Osteoblast (primary cell): Measurements from ENCODE around the gene OTOG. TPM values are rescaled to one million over a fixed set of nuclear protein-coding genes. Genes with fewer than 3 reads are reported as not detected.

Experiments used
- DNase-seq: peaks from one replicate; pipeline ENCODE4 v3.0.0; 2011; ENCODE audit warnings: low spot score, mixed read lengths; ENCODE audit not compliant: insufficient read length; ENCODE audit errors: missing footprints
- H2AFZ ChIP-seq: 2 replicates; pipeline ENCODE4 v1.6.0; 2011; ENCODE audit warnings: mild to moderate bottlenecking, low read length
- H3K27ac ChIP-seq: 2 replicates; pipeline ENCODE4 v1.5.1; 2011; ENCODE audit warnings: mild to moderate bottlenecking, low read depth, low read length, moderate library complexity
- H3K27me3 ChIP-seq: 2 replicates; pipeline ENCODE4 v1.6.0; 2012; ENCODE audit warnings: mild to moderate bottlenecking, control low read depth, inconsistent platforms, low read length, moderate library complexity; ENCODE audit not compliant: insufficient read depth
- H3K36me3 ChIP-seq: 2 replicates; pipeline ENCODE4 v1.5.1; 2011; ENCODE audit warnings: mild to moderate bottlenecking, low read length, control low read depth, moderate library complexity; ENCODE audit not compliant: insufficient read depth
- H3K4me1 ChIP-seq: 2 replicates; pipeline ENCODE4 v1.5.1; 2011; ENCODE audit warnings: mild to moderate bottlenecking, low read length, control low read depth, moderate library complexity; ENCODE audit not compliant: insufficient read depth
- H3K4me2 ChIP-seq: 2 replicates; pipeline ENCODE4 v1.6.0; 2011; ENCODE audit warnings: mild to moderate bottlenecking, low read length; ENCODE audit not compliant: insufficient read depth
- H3K4me3 ChIP-seq: fragments of 200-600 bp; sonication (generic); 3 replicates; pipeline ENCODE4 v1.5.1; 2012; ENCODE audit warnings: mild to moderate bottlenecking, low read length, inconsistent platforms; ENCODE audit not compliant: insufficient read depth
- H3K79me2 ChIP-seq: 2 replicates; pipeline ENCODE4 v1.6.0; 2012; ENCODE audit warnings: mild to moderate bottlenecking, low read length, control low read depth, inconsistent platforms; ENCODE audit not compliant: insufficient read depth
- H3K9me3 ChIP-seq: 2 replicates; pipeline ENCODE4 v1.5.1; 2011; ENCODE audit warnings: low read depth, low read length, control low read depth
- H4K20me1 ChIP-seq: 2 replicates; pipeline ENCODE4 v1.6.0; 2012; ENCODE audit warnings: mild to moderate bottlenecking, low read length, control low read depth; ENCODE audit not compliant: insufficient read depth
- CTCF ChIP-seq: IDR thresholded peaks from 2 replicates; pipeline ENCODE4 v1.5.1; 2011; ENCODE audit warnings: mild to moderate bottlenecking, low read depth, low read length, moderate library complexity; ENCODE audit errors: extremely low read depth
- total RNA-seq: library from RNA; depleted of rRNA; stranded (reverse); fragments of >200 nt; gene quantifications from 2 replicates; pipeline ENCODE4 v1.2.3, GENCODE V29; 2012

The OTOG gene
- total RNA-seq, 1 donor: not detected

GRCh38 chr11:17686231-17686980 lies 139.3 kb downstream of the OTOG start:
- peaks cover 15% of the 10 kb centered on the region for H3K27me3 ChIP-seq
- H3K27ac ChIP-seq: no peak overlapping the region
- H3K79me2 ChIP-seq: no peaks in the 10 kb centered on the region
- H3K4me3 ChIP-seq: no peak overlapping the region
- no peaks in the 10 kb centered on the region for H3K9me3 ChIP-seq
- H4K20me1 ChIP-seq: no peaks in the 10 kb centered on the region
- DNase-seq: no peak
- no peak overlapping the region for H2AFZ ChIP-seq
- no peak overlapping the region for H3K4me2 ChIP-seq
- no peak for TF ChIP-seq CTCF
- no peaks in the 10 kb centered on the region for H3K36me3 ChIP-seq
- H3K4me1 ChIP-seq: peaks cover 7% of the 10 kb centered on the region

GRCh38 chr11:17687946-17688670 lies 141.0 kb downstream of the OTOG start:
- H2AFZ ChIP-seq: no peak overlapping the region
- no peaks in the 10 kb centered on the region for H3K36me3 ChIP-seq
- H3K27me3 ChIP-seq: peaks cover 26% of the 10 kb centered on the region
- no peak overlapping the region for H3K27ac ChIP-seq
- no peak for DNase-seq
- H4K20me1 ChIP-seq: no peaks in the 10 kb centered on the region
- peaks cover 6% of the 10 kb centered on the region for H3K4me1 ChIP-seq
- H3K4me2 ChIP-seq: no peak overlapping the region
- no peak overlapping the region for H3K4me3 ChIP-seq
- H3K79me2 ChIP-seq: no peaks in the 10 kb centered on the region
- TF ChIP-seq CTCF: no peak
- no peaks in the 10 kb centered on the region for H3K9me3 ChIP-seq

- no peak for DNase-seq
- no peak for TF ChIP-seq CTCF
- no peak overlapping the region for H3K4me3 ChIP-seq
- H3K27ac ChIP-seq: no peak overlapping the region
- H3K36me3 ChIP-seq: no peaks in the 10 kb centered on the region
- no peaks in the 10 kb centered on the region for H3K79me2 ChIP-seq
- no peaks in the 10 kb centered on the region for H4K20me1 ChIP-seq
- no peaks in the 10 kb centered on the region for H3K9me3 ChIP-seq
- no peak overlapping the region for H2AFZ ChIP-seq
- H3K27me3 ChIP-seq: peaks cover 61% of the 10 kb centered on the region
- H3K4me1 ChIP-seq: no peaks in the 10 kb centered on the region
- H3K4me2 ChIP-seq: no peak overlapping the region
These were observed 144.5 kb downstream of the OTOG start for GRCh38 chr11:17691550-17691949.

GRCh38 chr11:17691976-17692375 lies 144.9 kb downstream of the OTOG start:
- no peak for TF ChIP-seq CTCF
- Histone ChIP-seq H3K4me2 (no peak overlapping the region), H4K20me1 (no peaks in the 10 kb centered on the region), H2AFZ (no peak overlapping the region), H3K27ac (no peak overlapping the region), H3K4me1 (no peaks in the 10 kb centered on the region), H3K36me3 (no peaks in the 10 kb centered on the region), H3K27me3 (peaks cover 65% of the 10 kb centered on the region), H3K4me3 (no peak overlapping the region), H3K9me3 (no peaks in the 10 kb centered on the region), H3K79me2 (no peaks in the 10 kb centered on the region)
- DNase-seq: no peak
